ENCODE results near the gene DUXB.

The DUXB gene

DNA sequence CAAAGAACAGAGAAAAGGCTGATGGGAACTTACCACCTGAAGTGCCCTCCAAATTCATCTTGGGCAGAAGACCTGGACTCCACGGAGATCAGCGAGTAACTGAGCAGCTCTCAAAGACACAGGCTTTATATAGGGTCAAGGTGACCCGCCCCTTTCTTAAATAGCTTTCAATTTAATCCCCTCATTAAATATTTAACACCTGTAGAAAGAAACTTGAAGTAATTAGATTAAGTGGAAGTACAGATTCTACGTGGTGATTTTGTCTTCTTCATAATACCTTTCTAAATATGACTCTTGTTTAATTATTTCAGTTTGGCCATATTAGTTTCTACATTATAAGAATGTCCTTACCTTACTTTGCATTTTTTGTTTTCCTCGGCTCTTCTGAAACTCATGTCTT, at the start of gene DUXB:
TSS of gene DUXB (minus strand) at position 101 of the 400 bp plus-strand sequence. CDS start at position 58, 43 bp downstream.
- TF ChIP-seq, protein P1, sequence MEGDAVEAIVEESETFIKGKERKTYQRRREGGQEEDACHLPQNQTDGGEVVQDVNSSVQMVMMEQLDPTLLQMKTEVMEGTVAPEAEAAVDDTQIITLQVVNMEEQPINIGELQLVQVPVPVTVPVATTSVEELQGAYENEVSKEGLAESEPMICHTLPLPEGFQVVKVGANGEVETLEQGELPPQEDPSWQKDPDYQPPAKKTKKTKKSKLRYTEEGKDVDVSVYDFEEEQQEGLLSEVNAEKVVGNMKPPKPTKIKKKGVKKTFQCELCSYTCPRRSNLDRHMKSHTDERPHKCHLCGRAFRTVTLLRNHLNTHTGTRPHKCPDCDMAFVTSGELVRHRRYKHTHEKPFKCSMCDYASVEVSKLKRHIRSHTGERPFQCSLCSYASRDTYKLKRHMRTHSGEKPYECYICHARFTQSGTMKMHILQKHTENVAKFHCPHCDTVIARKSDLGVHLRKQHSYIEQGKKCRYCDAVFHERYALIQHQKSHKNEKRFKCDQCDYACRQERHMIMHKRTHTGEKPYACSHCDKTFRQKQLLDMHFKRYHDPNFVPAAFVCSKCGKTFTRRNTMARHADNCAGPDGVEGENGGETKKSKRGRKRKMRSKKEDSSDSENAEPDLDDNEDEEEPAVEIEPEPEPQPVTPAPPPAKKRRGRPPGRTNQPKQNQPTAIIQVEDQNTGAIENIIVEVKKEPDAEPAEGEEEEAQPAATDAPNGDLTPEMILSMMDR (IDR thresholded peaks at IDR 0.05; ENCODE audit: low read length, missing control alignments): no peak
- no peak for DNase-seq (ENCODE audit: low read depth)
- H3K4me3 ChIP-seq (replicated peaks; ENCODE audit: low read depth, low read length): no peak within 1 kb of the TSS

GRCh38 chr16:75750528-75750927, 49.3 kb upstream of the DUXB start:
- no peak overlapping the region for H3K4me3 ChIP-seq (replicated peaks; ENCODE audit: low read depth, low read length)
- TF ChIP-seq, protein P1 (IDR thresholded peaks at IDR 0.05; ENCODE audit: low read length, missing control alignments): no peak
- no peak for DNase-seq (ENCODE audit: low read depth)

- TF ChIP-seq, protein P1 (IDR thresholded peaks at IDR 0.05; ENCODE audit: low read length, missing control alignments): no peak
- no peak for DNase-seq (ENCODE audit: low read depth)
- H3K4me3 ChIP-seq (replicated peaks; ENCODE audit: low read depth, low read length): no peak overlapping the region
These were observed 45.1 kb upstream of the DUXB start for GRCh38 chr16:75746359-75746758.

GRCh38 chr16:75745823-75746222, 44.6 kb upstream of the DUXB start:
- H3K4me3 ChIP-seq (replicated peaks; ENCODE audit: low read depth, low read length): no peak overlapping the region
- DNase-seq (ENCODE audit: low read depth): no peak
- TF ChIP-seq, protein P1 (IDR thresholded peaks at IDR 0.05; ENCODE audit: low read length, missing control alignments): no peak

GRCh38 chr16:75745242-75745641, 44.0 kb upstream of the DUXB start:
- TF ChIP-seq, protein P1 (IDR thresholded peaks at IDR 0.05; ENCODE audit: low read length, missing control alignments): no peak
- no peak for DNase-seq (ENCODE audit: low read depth)
- H3K4me3 ChIP-seq (replicated peaks; ENCODE audit: low read depth, low read length): no peak overlapping the region

- no peak for DNase-seq (ENCODE audit: low read depth)
- no peak overlapping the region for H3K4me3 ChIP-seq (replicated peaks; ENCODE audit: low read depth, low read length)
- TF ChIP-seq, protein P1 (IDR thresholded peaks at IDR 0.05; ENCODE audit: low read length, missing control alignments): no peak
These were observed 41.3 kb upstream of the DUXB start for GRCh38 chr16:75742424-75743047.

Measured in fibroblast of pulmonary artery (primary cell).